IMR-90 (cell line): Measurements from ENCODE around the gene IL1RAPL1. TPM values are rescaled to one million over a fixed set of nuclear protein-coding genes. Genes with fewer than 3 reads are reported as not detected.

Experiments
- ATAC-seq: fragments of 200-7000 bp; cut with Tn5 transposase; 2 replicates; pipeline ENCODE4 v1.9.1; 2020; ENCODE audit warnings: low read depth, mild to moderate bottlenecking, moderate library complexity
- BruUV-seq: library from RNA; stranded (reverse); fragments of 400-500 nt; replicated peaks from 2 replicates; lab custom pipeline; 2021; lab: Mats Ljungman, UMichigan
- CTCF ChIA-PET: fragments of 300-600 bp; formaldehyde crosslinking; extraction: SDS; loops from one replicate; lab custom pipeline; 2021; ENCODE audit warnings: antibody characterized with exemption; lab: Yijun Ruan, JAX
- POLR2A ChIA-PET: fragments of 300-600 bp; sonication (Branson Sonifier 250); formaldehyde crosslinking; loops from one replicate; lab custom pipeline; 2022; ENCODE audit warnings: antibody characterized with exemption; ENCODE audit not compliant: unreplicated experiment; lab: Charles Lee
- DNase-seq: peaks from one replicate; pipeline ENCODE4 v3.0.0; 2013
- H2AFZ ChIP-seq: replicated peaks from 2 replicates; pipeline ENCODE3; 2013; ENCODE audit warnings: low read length, mild to moderate bottlenecking; ENCODE audit not compliant: poor library complexity
- H2AK5ac ChIP-seq: 2 replicates; pipeline ENCODE4 v1.6.1; 2013; ENCODE audit warnings: low read depth, low read length, inconsistent platforms
- H2AK9ac ChIP-seq: replicated peaks from 2 replicates; pipeline ENCODE3; 2013; ENCODE audit warnings: mild to moderate bottlenecking, low read depth, low read length, moderate library complexity; ENCODE audit not compliant: poor library complexity
- H2BK120ac ChIP-seq: 2 replicates; pipeline ENCODE4 v1.6.1; 2013; ENCODE audit warnings: low read depth, low read length, inconsistent platforms
- H2BK15ac ChIP-seq: 3 replicates; pipeline ENCODE4 v1.6.1; 2013; ENCODE audit warnings: low read depth, low read length, inconsistent platforms
- H2BK20ac ChIP-seq: 2 replicates; pipeline ENCODE4 v1.6.1; 2013; ENCODE audit warnings: low read depth, mild to moderate bottlenecking, inconsistent platforms, low read length, moderate library complexity
- H2BK5ac ChIP-seq: 2 replicates; pipeline ENCODE4 v1.6.1; 2013; ENCODE audit warnings: mild to moderate bottlenecking, low read depth, low read length, inconsistent platforms; ENCODE audit not compliant: poor library complexity, severe bottlenecking
- H3K14ac ChIP-seq: replicated peaks from 2 replicates; pipeline ENCODE4 v1.6.1; 2013; ENCODE audit warnings: low read depth, low read length, inconsistent platforms
- H3K18ac ChIP-seq: 2 replicates; pipeline ENCODE4 v1.6.1; 2013; ENCODE audit warnings: low read depth, low read length, control low read depth
- H3K23ac ChIP-seq: 2 replicates; pipeline ENCODE4 v1.6.1; 2013; ENCODE audit warnings: low read depth, low read length, inconsistent platforms
- H3K27ac ChIP-seq: 2 replicates; pipeline ENCODE4 v1.5.1; 2013; ENCODE audit warnings: mild to moderate bottlenecking, control low read depth, low read length; ENCODE audit not compliant: insufficient read depth
- H3K27me3 ChIP-seq: 2 replicates; pipeline ENCODE4 v1.6.1; 2013; ENCODE audit warnings: low read length; ENCODE audit not compliant: control insufficient read depth, insufficient read depth
- H3K36me3 ChIP-seq: 2 replicates; pipeline ENCODE4 v1.6.1; 2013; ENCODE audit warnings: low read length, mixed read lengths; ENCODE audit not compliant: control insufficient read depth, insufficient read depth
- H3K4ac ChIP-seq: 2 replicates; pipeline ENCODE4 v1.6.1; 2013; ENCODE audit warnings: low read depth, low read length, inconsistent platforms
- H3K4me1 ChIP-seq: 2 replicates; pipeline ENCODE4 v1.6.1; 2013; ENCODE audit warnings: low read length, mixed read lengths; ENCODE audit not compliant: control insufficient read depth, insufficient read depth
- H3K4me2 ChIP-seq: 2 replicates; pipeline ENCODE4 v1.6.1; 2013; ENCODE audit warnings: low read depth, mild to moderate bottlenecking, control low read depth, low read length, moderate library complexity
- H3K4me3 ChIP-seq: 2 replicates; pipeline ENCODE4 v1.5.1; 2013; ENCODE audit warnings: low read depth, mild to moderate bottlenecking, control low read depth, low read length, moderate library complexity; ENCODE audit not compliant: insufficient read depth
- H3K56ac ChIP-seq: 2 replicates; pipeline ENCODE4 v1.6.1; 2013; ENCODE audit warnings: low read length, inconsistent platforms; ENCODE audit not compliant: insufficient read depth; ENCODE audit errors: extremely low read depth
- H3K79me1 ChIP-seq, 2 experiments: 2 replicates each; pipeline ENCODE4 v1.6.1; 2013; ENCODE audit warnings: low read length in 2 of 2, inconsistent platforms in 1 of 2, low read depth in 1 of 2
- H3K9ac ChIP-seq: 2 replicates; pipeline ENCODE4 v1.6.1; 2013; ENCODE audit warnings: low read depth, low read length, control low read depth
- H3K9me1 ChIP-seq: 2 replicates; pipeline ENCODE4 v1.6.1; 2013; ENCODE audit warnings: low read length, inconsistent platforms; ENCODE audit not compliant: insufficient read depth
- H3K9me3 ChIP-seq: 2 replicates; pipeline ENCODE4 v1.6.1; 2013; ENCODE audit warnings: low read length; ENCODE audit not compliant: control insufficient read depth, insufficient read depth
- H4K20me1 ChIP-seq: 2 replicates; pipeline ENCODE4 v1.6.1; 2013; ENCODE audit warnings: low read length, inconsistent platforms; ENCODE audit not compliant: insufficient read depth
- H4K5ac ChIP-seq: 2 replicates; pipeline ENCODE4 v1.6.1; 2013; ENCODE audit warnings: mild to moderate bottlenecking, low read depth, low read length, control low read depth
- H4K8ac ChIP-seq, 2 experiments: 2 replicates each; pipeline ENCODE4 v1.6.1; 2013; ENCODE audit warnings: low read depth in 2 of 2, low read length in 2 of 2, control low read depth in 1 of 2, inconsistent platforms in 1 of 2
- H4K91ac ChIP-seq: 2 replicates; pipeline ENCODE4 v1.6.1; 2013; ENCODE audit warnings: low read depth, low read length, inconsistent platforms; ENCODE audit not compliant: insufficient read depth
- BHLHE40 ChIP-seq: fragments of 150-350 bp; IDR thresholded peaks from 2 replicates; pipeline ENCODE4 v1.6.1; 2016; ENCODE audit warnings: mild to moderate bottlenecking, low read depth, low read length
- CEBPB ChIP-seq: IDR thresholded peaks from 2 replicates; pipeline ENCODE4 v1.6.1; 2012; ENCODE audit warnings: low read depth, low read length, improper control_type of control experiment
- CHD1 ChIP-seq: IDR thresholded peaks from 2 replicates; pipeline ENCODE4 v1.6.1; 2012; ENCODE audit warnings: low read depth, low read length, improper control_type of control experiment
- CTCF ChIP-seq: conservative IDR thresholded peaks from 2 replicates; pipeline ENCODE4 v1.5.1; 2012; ENCODE audit warnings: mild to moderate bottlenecking, low read depth, low read length, improper control_type of control experiment
- ELK1 ChIP-seq: fragments of 150-350 bp; IDR thresholded peaks from 2 replicates; pipeline ENCODE4 v1.6.1; 2016; ENCODE audit warnings: low read depth, mild to moderate bottlenecking, low read length, moderate library complexity, borderline replicate concordance
- FOS ChIP-seq: fragments of 150-350 bp; IDR thresholded peaks from 2 replicates; pipeline ENCODE4 v1.6.1; 2016; ENCODE audit warnings: low read depth, low read length
- MAFK ChIP-seq: IDR thresholded peaks from 2 replicates; pipeline ENCODE4 v1.6.1; 2012; ENCODE audit warnings: low read depth, low read length, improper control_type of control experiment
- MAZ ChIP-seq: IDR thresholded peaks from 2 replicates; pipeline ENCODE4 v1.6.1; 2012; ENCODE audit warnings: low read depth, mild to moderate bottlenecking, low read length, improper control_type of control experiment, moderate library complexity, borderline replicate concordance
- MXI1 ChIP-seq: IDR thresholded peaks from 2 replicates; pipeline ENCODE4 v1.6.1; 2012; ENCODE audit warnings: low read depth, mild to moderate bottlenecking, low read length, moderate library complexity, borderline replicate concordance
- NFE2L2 ChIP-seq: fragments of 150-350 bp; IDR thresholded peaks from 2 replicates; pipeline ENCODE4 v1.6.1; 2016; ENCODE audit warnings: low read depth, mild to moderate bottlenecking, low read length
- POLR2A ChIP-seq: IDR thresholded peaks from 2 replicates; pipeline ENCODE4 v1.6.1; 2012; ENCODE audit warnings: mild to moderate bottlenecking, low read depth, low read length
- RAD21 ChIP-seq: IDR thresholded peaks from 2 replicates; pipeline ENCODE4 v1.6.1; 2012; ENCODE audit warnings: low read length, improper control_type of control experiment
- RCOR1 ChIP-seq: IDR thresholded peaks from 2 replicates; pipeline ENCODE4 v1.6.1; 2012; ENCODE audit warnings: mild to moderate bottlenecking, low read length, improper control_type of control experiment; ENCODE audit not compliant: insufficient replicate concordance
- RFX5 ChIP-seq: IDR thresholded peaks from 2 replicates; pipeline ENCODE4 v1.8.0; 2012; ENCODE audit warnings: low read depth, mild to moderate bottlenecking, low read length, moderate library complexity
- SMC3 ChIP-seq: fragments of 150-350 bp; IDR thresholded peaks from 2 replicates; pipeline ENCODE4 v1.6.1; 2016; ENCODE audit warnings: low read depth, mild to moderate bottlenecking, antibody characterized with exemption, low read length, moderate library complexity
- USF2 ChIP-seq: fragments of 150-350 bp; IDR thresholded peaks from 2 replicates; pipeline ENCODE4 v1.6.1; 2017; ENCODE audit warnings: mild to moderate bottlenecking, antibody characterized with exemption, low read length, low read depth
- WGBS, 2 experiments: methylation state at CpG; one replicate each; pipeline versions ENCODE4 v1.1.5 to v1.1.7; 2013; ENCODE audit warnings: missing lambda C conversion rate in 2 of 2; ENCODE audit not compliant: insufficient read length in 1 of 2; ENCODE audit errors: extremely low coverage in 2 of 2; 5-methylcytosine and 5-hydroxymethylcytosine counted together
- dilution Hi-C: fragments of 300-500 bp; cut with HindIII; formaldehyde crosslinking; loops from one replicate; pipeline ENCODE4 v1.14.3; 2018; ENCODE audit warnings: low sequenced_read_pairs; ENCODE audit not compliant: unreplicated experiment
- in situ Hi-C: fragments of 300-500 bp; cut with MboI; formaldehyde crosslinking; loops from 3 replicates; pipeline ENCODE4 v1.14.3; 2019; ENCODE audit warnings: low sequenced_read_pairs, inconsistent platforms, mixed read lengths
- intact Hi-C: fragments of 100-400 bp; cut with micrococcal nuclease; formaldehyde crosslinking; loops from 2 replicates; pipeline ENCODE4 v1.10.0; 2022
- polyA plus RNA-seq, 3 experiments: library from polyadenylated mRNA; depleted of rRNA; stranded (reverse); fragments of >200 nt; gene quantifications; 2 replicates each; pipeline ENCODE4 v1.2.3, GENCODE V29; 2012; ENCODE audit warnings: low replicate concordance in 1 of 3
- total RNA-seq: library from RNA; depleted of rRNA; stranded (reverse); fragments of >200 nt; gene quantifications from 2 replicates; pipeline ENCODE4 v1.2.3, GENCODE V29; 2012

IL1RAPL1 gene
- total and polyA plus RNA-seq, 2 of the 4 experiments (the other 2 are of a cell fraction): 1.5 to 9.0 TPM

- Histone ChIP-seq H2BK20ac (no peak overlapping the region), H3K4me3 (no peak overlapping the region), H4K8ac (no peak overlapping the region), H3K18ac (no peak overlapping the region), H3K9ac (no peak overlapping the region), H4K91ac (no peak overlapping the region), H3K4ac (no peak overlapping the region), H2BK5ac (no peak overlapping the region), H3K4me2 (no peak overlapping the region), H2AK9ac (no peak overlapping the region), H3K27me3 (no peaks in the 10 kb centered on the region), H4K5ac (no peak overlapping the region), H2AFZ (no peak overlapping the region), H3K56ac (no peak overlapping the region), H3K9me3 (no peaks in the 10 kb centered on the region), H2AK5ac (no peak overlapping the region), H3K79me1 (no peaks in the 10 kb centered on the region), H3K4me1 (no peaks in the 10 kb centered on the region), H4K20me1 (no peaks in the 10 kb centered on the region), H3K23ac (no peak overlapping the region), H3K9me1 (no peaks in the 10 kb centered on the region), H2BK15ac (no peak overlapping the region), H2BK120ac (no peak overlapping the region), H3K27ac (no peak overlapping the region), H3K14ac (no peak overlapping the region), H3K36me3 (no peaks in the 10 kb centered on the region)
- dilution Hi-C loops (no loop called here), in situ Hi-C loops (no loop called here), intact Hi-C loops (no loop called here)
- TF ChIP-seq RFX5 (no peak), MAFK (no peak), RAD21 (no peak), MAZ (no peak), ELK1 (no peak), CTCF (no peak), MXI1 (no peak), SMC3 (no peak), CHD1 (no peak), CEBPB (no peak), NFE2L2 (no peak), FOS (no peak), BHLHE40 (no peak), USF2 (no peak), RCOR1 (no peak), POLR2A (no peak)
- CTCF ChIA-PET: no interaction called here
- no peak for ATAC-seq
- WGBS, 2 experiments: no CpG with 5 or more reads among the region's 2 CpGs
- no peak for DNase-seq
- BruUV-seq: no TSS peak
- POLR2A ChIA-PET: no interaction called here
Observed at GRCh38 chrX:29744966-29745365, 1157.7 kb downstream of the IL1RAPL1 start.
